LNCAP (cell line): ENCODE results near the gene ZNF655.

ENCODE experiments used
- CTCF ChIP-seq: fragments of 450-650 bp; IDR thresholded peaks from 2 replicates; pipeline ENCODE4 v1.5.1; 2017; ENCODE audit warnings: mild to moderate bottlenecking

The ZNF655 gene

GRCh38 chr7:99562832-99563231, 4.4 kb downstream of the ZNF655 start:
- no peak for TF ChIP-seq CTCF

GRCh38 chr7:99563650-99564049, 5.2 kb downstream of the ZNF655 start:
- TF ChIP-seq CTCF = no peak

DNA sequence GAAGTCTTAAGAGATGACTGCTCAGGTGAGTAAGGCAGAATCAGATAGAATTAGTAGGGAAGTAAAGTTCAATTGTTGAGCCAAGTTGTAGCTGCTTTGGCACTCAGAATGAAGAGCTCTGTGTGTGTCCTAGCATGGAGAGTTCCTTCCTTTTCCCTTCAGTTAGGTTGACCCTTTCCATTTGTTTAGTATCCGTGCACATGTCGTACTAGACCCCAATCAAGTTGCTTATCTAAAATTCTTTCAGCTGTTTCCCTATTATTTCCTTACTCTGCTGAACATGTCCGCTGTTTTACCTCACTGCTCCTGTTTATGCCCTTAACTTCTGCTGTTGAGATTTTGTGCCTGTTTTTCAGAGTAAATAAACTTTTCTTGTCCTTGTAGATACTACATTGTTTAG, 13.3 kb downstream of the ZNF655 start:
- TF ChIP-seq CTCF = no peak

- TF ChIP-seq CTCF = no peak
Measured at GRCh38 chr7:99573257-99573656, 14.8 kb downstream of the ZNF655 start.

GRCh38 chr7:99576251-99576650, 17.8 kb downstream of the ZNF655 start:
- no peak for TF ChIP-seq CTCF

DNA sequence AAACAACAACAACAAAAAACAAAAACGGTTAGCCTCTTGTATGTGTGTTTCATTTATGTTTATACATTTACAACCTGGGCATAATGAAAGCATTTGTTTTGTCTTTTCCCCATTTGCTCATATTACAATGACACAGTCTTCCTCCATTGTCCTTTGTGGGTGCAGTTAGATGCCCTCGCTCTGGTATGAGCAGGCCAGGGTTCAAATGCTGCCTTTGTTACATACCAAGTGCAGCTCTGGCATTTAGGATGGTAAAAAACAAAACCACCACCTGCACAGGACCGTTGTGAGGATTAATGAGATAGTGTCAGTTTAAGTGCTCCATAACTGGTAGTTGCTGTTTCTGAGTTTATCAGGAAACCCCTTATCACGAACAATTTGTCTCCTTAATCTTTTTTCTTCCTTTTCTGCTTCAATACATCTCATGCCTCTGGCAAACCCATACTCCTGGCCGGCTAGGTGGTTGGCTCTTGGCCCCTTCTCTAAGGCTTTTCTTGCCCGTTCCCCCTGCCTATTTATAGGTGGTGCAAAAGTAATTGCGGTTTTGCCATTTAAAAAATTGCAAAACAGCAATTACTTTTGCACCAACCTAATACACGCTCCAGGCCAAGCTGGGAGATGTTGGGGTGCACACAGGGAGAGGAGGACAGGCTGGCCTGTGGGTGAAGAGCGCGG, 21.0 kb downstream of the ZNF655 start:
- no peak for TF ChIP-seq CTCF

DNA sequence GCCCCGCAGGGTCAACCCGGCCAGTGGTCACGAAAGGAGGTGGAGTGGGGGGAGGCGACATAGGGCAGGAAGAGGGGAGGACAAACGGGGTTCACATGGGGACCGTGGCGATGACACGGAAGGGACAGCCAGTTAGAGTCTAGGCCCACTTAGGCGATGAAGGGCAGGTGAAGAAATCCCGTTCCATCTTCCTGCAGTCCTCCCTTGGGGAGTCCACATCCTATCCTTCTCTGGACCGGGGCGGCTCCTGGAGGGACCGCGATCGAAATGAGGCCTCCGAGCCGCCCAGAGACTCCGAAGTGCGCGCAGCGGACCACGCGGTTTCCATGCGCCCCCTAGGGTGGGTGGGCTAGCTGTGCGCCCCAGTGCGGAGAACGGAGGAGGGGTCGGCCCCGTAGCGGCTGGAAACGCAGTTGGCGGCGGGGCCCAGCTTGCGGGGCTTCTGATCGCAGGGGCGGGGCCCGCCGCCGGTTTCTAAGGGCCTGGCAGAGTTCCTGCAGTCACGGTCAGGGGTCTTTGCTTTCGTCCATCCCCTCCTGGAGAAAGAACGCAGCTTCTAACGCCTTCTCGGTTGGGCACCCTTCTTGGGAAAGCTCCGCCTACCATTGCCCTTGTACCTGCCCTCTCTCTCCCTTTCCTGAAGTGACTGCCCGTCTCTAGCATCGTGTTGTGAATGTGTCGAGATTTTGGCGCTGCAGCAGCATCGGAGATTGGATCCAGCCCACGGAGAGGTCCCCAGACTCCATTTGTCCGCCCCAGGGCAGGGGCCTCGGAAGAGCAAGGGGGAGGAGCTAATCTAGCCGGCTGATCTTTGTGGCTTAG, 21.7 kb downstream of the ZNF655 start:
- no peak for TF ChIP-seq CTCF
